Panc1 (cell line): ENCODE data around the gene SRP54. TPM values are rescaled to one million over a fixed set of nuclear protein-coding genes. Genes with fewer than 3 reads are reported as not detected.

ENCODE experiments used
- ATAC-seq: fragments of 200-7000 bp; cut with Tn5 transposase; 2 replicates; pipeline ENCODE4 v1.9.1; 2020; ENCODE audit warnings: mild to moderate bottlenecking, moderate library complexity
- BruUV-seq: library from RNA; stranded (reverse); fragments of 400-500 nt; replicated peaks from 2 replicates; lab custom pipeline; 2021; lab: Mats Ljungman, UMichigan
- CTCF ChIA-PET: fragments of 300-600 bp; sonication (Branson Sonifier 250); formaldehyde crosslinking; loops from one replicate; lab custom pipeline; 2022; ENCODE audit warnings: antibody characterized with exemption; lab: Charles Lee
- POLR2A ChIA-PET: fragments of 300-600 bp; sonication (Branson Sonifier 250); formaldehyde crosslinking; loops from one replicate; lab custom pipeline; 2022; ENCODE audit warnings: antibody characterized with exemption; lab: Charles Lee
- DNase-seq: peaks from one replicate; pipeline ENCODE4 v3.0.0-alpha.2; 2010; ENCODE audit warnings: low read depth, low spot score
- H3K27ac ChIP-seq: 2 replicates; pipeline ENCODE4 v1.5.1; 2011; ENCODE audit warnings: mild to moderate bottlenecking, low read length, inconsistent platforms
- H3K27me3 ChIP-seq: fragments of 200-500 bp; sonication (Bioruptor generic); 2 replicates; pipeline ENCODE4 v1.6.0; 2014; ENCODE audit warnings: low read length, inconsistent platforms; ENCODE audit not compliant: control insufficient read depth, insufficient read depth
- H3K36me3 ChIP-seq: fragments of 200-500 bp; sonication (Bioruptor generic); 2 replicates; pipeline ENCODE4 v1.5.1; 2014; ENCODE audit warnings: inconsistent platforms, mild to moderate bottlenecking, low read length, moderate library complexity; ENCODE audit not compliant: control insufficient read depth, insufficient read depth
- H3K4me1 ChIP-seq: 2 replicates; pipeline ENCODE4 v1.5.1; 2011; ENCODE audit warnings: inconsistent platforms, mild to moderate bottlenecking, low read length, moderate library complexity; ENCODE audit not compliant: control insufficient read depth, insufficient read depth
- H3K4me3 ChIP-seq, 2 experiments: 2 replicates each; pipeline ENCODE4 v1.5.1; 2011 to 2012; ENCODE audit warnings: low read depth in 2 of 2, low read length in 2 of 2, mild to moderate bottlenecking in 2 of 2, inconsistent platforms in 1 of 2, moderate library complexity in 1 of 2
- H3K9me3 ChIP-seq: fragments of 200-500 bp; sonication (Bioruptor generic); 2 replicates; pipeline ENCODE4 v1.5.1; 2014; ENCODE audit warnings: low read depth, mild to moderate bottlenecking, inconsistent platforms, low read length, moderate library complexity; ENCODE audit not compliant: control insufficient read depth, insufficient read depth
- POLR2AphosphoS5 ChIP-seq: IDR thresholded peaks from 2 replicates; pipeline ENCODE4 v1.6.1; 2012; ENCODE audit warnings: mild to moderate bottlenecking, low read depth, low read length, moderate library complexity
- SIN3A ChIP-seq: IDR thresholded peaks from 2 replicates; pipeline ENCODE4 v1.6.1; 2012; ENCODE audit warnings: low read depth, mild to moderate bottlenecking, low read length, moderate library complexity, borderline replicate concordance; ENCODE audit not compliant: insufficient read depth
- TCF7L2 ChIP-seq: IDR thresholded peaks from 2 replicates; pipeline ENCODE4 v1.6.1; 2011; ENCODE audit warnings: mild to moderate bottlenecking, low read depth, low read length, inconsistent platforms
- in situ Hi-C: cut with HindIII; loops from 2 replicates; pipeline ENCODE4 v1.10.0; 2016; ENCODE audit warnings: low sequenced_read_pairs, low pct_unique_long_range_greater_than_20kb
- intact Hi-C: fragments of 100-400 bp; cut with micrococcal nuclease; formaldehyde crosslinking; loops from one replicate; pipeline ENCODE4 v1.10.0; 2022; ENCODE audit not compliant: unreplicated experiment
- total RNA-seq: library from RNA; stranded (reverse); gene quantifications from one replicate; pipeline ENCODE4 v1.2.1, GENCODE V29; 2021; ENCODE audit not compliant: unreplicated experiment
- TF ChIP-seq, protein P1 (sequence below): fragments of 450-650 bp; IDR thresholded peaks from 2 replicates; pipeline ENCODE4 v1.5.1; 2017; ENCODE audit warnings: mild to moderate bottlenecking
- TF ChIP-seq, protein P2 (sequence below), 2 experiments: IDR thresholded peaks; 2 replicates each; pipeline ENCODE4 v1.6.1; 2011 to 2012; ENCODE audit warnings: low read depth in 2 of 2, control low read depth in 1 of 2, low read length in 1 of 2, mild to moderate bottlenecking in 1 of 2, moderate library complexity in 1 of 2; ENCODE audit not compliant: insufficient read depth in 1 of 2

The SRP54 gene
- total RNA-seq, 1 experiment from 2014 or later, result 53.2 TPM

DNA sequence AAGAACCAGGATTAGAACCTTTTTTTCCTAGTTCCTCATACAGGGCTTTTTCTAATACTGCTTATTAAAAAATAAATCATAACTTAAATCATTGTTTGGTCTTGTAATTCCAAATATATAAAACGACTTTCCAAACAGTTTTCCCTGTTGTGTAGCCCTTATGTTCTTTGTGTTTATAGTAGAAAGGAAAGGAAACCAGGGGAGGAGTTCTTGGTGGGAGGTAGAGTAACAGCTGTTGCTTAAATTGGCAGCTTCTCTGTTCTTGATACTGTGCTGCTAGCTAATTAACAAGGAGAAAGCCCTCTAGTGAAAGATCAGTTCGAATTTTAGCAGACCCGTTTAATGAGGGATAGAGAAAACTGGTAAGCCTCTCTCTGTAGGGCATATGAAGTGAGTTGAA lies 15.0 kb downstream of the SRP54 start:
- Histone ChIP-seq H3K27me3 (no peaks in the 10 kb centered on the region), H3K9me3 (no peaks in the 10 kb centered on the region), H3K4me1 (no peaks in the 10 kb centered on the region), H3K27ac (no peak overlapping the region), H3K36me3 (peaks cover 5% of the 10 kb centered on the region; the same call in 1 of the 2 replicates), H3K4me3 (no peak overlapping the region)
- ChIA-PET POLR2A (no interaction called here), CTCF (no interaction called here)
- BruUV-seq, result TSS peak; percentile 50
- no peak for DNase-seq
- no peak for TF ChIP-seq TCF7L2
- TF ChIP-seq, protein P1, sequence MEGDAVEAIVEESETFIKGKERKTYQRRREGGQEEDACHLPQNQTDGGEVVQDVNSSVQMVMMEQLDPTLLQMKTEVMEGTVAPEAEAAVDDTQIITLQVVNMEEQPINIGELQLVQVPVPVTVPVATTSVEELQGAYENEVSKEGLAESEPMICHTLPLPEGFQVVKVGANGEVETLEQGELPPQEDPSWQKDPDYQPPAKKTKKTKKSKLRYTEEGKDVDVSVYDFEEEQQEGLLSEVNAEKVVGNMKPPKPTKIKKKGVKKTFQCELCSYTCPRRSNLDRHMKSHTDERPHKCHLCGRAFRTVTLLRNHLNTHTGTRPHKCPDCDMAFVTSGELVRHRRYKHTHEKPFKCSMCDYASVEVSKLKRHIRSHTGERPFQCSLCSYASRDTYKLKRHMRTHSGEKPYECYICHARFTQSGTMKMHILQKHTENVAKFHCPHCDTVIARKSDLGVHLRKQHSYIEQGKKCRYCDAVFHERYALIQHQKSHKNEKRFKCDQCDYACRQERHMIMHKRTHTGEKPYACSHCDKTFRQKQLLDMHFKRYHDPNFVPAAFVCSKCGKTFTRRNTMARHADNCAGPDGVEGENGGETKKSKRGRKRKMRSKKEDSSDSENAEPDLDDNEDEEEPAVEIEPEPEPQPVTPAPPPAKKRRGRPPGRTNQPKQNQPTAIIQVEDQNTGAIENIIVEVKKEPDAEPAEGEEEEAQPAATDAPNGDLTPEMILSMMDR, result no peak
- intact Hi-C loops (no loop called here), in situ Hi-C loops (no loop called here)
- no peak for ATAC-seq

DNA sequence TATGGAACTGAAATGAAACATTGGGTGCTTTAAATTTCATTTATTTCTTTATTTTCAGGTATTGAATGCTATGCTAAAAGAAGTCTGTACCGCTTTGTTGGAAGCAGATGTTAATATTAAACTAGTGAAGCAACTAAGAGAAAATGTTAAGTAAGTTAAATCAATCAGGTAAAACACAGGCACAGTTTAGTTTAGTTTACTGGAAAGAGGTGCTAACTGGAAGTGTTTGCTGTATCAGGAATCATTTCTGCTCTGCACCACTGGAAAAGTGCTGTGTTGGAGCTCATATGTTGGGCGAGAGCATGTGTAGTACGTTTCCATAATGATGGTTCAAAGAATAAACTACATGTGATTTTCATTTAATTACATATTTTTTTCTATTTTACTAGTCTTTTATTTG lies 16.7 kb downstream of the SRP54 start:
- peaks cover 5% of the 10 kb centered on the region; the same call in 1 of the 2 replicates for H3K36me3 ChIP-seq
- H3K9me3 ChIP-seq, result no peaks in the 10 kb centered on the region
- no peaks in the 10 kb centered on the region for H3K4me1 ChIP-seq
- TF ChIP-seq POLR2AphosphoS5, result no peak
- no peak overlapping the region for H3K27ac ChIP-seq
- DNase-seq (no peak), ATAC-seq (no peak)
- no TSS peak for BruUV-seq
- POLR2A ChIA-PET, result no interaction called here
- in situ Hi-C loops, result no loop called here
- intact Hi-C loops, result no loop called here
- CTCF ChIA-PET, result no interaction called here
- H3K27me3 ChIP-seq, result no peaks in the 10 kb centered on the region
- no peak overlapping the region for H3K4me3 ChIP-seq

DNA sequence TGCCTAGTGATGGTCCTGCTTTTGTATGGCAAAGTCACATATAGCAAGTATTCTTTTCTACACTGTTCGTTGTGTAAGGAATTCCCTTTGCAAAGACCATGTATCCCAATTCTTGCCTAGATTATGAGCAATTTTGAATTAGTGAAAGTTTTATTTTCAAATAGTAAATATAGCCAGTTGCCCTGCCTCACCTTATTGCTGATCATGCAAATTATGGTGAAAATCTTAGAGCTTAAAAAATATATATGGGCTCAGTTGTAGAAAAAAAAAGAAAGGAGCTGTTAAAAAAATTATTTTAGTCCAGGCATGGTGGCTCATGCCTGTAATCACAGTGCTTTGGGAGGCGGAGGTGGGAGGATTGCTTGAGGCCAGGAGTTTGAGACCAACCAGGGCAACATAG lies 18.8 kb downstream of the SRP54 start:
- no peak for DNase-seq
- Histone ChIP-seq H3K27ac (no peak overlapping the region), H3K4me3 (no peak overlapping the region), H3K36me3 (peaks cover 5% of the 10 kb centered on the region; the same call in 1 of the 2 replicates), H3K4me1 (no peaks in the 10 kb centered on the region), H3K9me3 (no peaks in the 10 kb centered on the region), H3K27me3 (no peaks in the 10 kb centered on the region)
- TF ChIP-seq, protein P2, sequence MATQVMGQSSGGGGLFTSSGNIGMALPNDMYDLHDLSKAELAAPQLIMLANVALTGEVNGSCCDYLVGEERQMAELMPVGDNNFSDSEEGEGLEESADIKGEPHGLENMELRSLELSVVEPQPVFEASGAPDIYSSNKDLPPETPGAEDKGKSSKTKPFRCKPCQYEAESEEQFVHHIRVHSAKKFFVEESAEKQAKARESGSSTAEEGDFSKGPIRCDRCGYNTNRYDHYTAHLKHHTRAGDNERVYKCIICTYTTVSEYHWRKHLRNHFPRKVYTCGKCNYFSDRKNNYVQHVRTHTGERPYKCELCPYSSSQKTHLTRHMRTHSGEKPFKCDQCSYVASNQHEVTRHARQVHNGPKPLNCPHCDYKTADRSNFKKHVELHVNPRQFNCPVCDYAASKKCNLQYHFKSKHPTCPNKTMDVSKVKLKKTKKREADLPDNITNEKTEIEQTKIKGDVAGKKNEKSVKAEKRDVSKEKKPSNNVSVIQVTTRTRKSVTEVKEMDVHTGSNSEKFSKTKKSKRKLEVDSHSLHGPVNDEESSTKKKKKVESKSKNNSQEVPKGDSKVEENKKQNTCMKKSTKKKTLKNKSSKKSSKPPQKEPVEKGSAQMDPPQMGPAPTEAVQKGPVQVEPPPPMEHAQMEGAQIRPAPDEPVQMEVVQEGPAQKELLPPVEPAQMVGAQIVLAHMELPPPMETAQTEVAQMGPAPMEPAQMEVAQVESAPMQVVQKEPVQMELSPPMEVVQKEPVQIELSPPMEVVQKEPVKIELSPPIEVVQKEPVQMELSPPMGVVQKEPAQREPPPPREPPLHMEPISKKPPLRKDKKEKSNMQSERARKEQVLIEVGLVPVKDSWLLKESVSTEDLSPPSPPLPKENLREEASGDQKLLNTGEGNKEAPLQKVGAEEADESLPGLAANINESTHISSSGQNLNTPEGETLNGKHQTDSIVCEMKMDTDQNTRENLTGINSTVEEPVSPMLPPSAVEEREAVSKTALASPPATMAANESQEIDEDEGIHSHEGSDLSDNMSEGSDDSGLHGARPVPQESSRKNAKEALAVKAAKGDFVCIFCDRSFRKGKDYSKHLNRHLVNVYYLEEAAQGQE (IDR thresholded peaks at IDR 0.05; ENCODE audit: insufficient read depth in 1 of 2, low read depth in 2 of 2, low read length in 1 of 2), result no peak
- TF ChIP-seq, protein P1, result no peak
- TF ChIP-seq TCF7L2, result no peak
- TF ChIP-seq SIN3A, result no peak
- TF ChIP-seq POLR2AphosphoS5, result no peak
- CTCF ChIA-PET, result no interaction called here
- intact Hi-C loops (no loop called here), in situ Hi-C loops (no loop called here)
- BruUV-seq, result no TSS peak
- ATAC-seq, result no peak
- POLR2A ChIA-PET, result interaction anchor here (0.6 to 0.7 kb wide), 2 partner anchors 12 to 110 kb away, joined by 3 to 4 read pairs; no protein-coding TSS in a partner anchor
